Spleen (tissue), 7 donors: ENCODE data around the gene SLC4A2.

Source experiments
- CTCF ChIP-seq, 11 experiments: fragments of 200-600 bp in 7 of 11; fragments of 450-650 bp in 4 of 11; sonication (generic) in 4 of 11; IDR thresholded peaks in 8 of 11; conservative IDR thresholded peaks in 3 of 11; 1 replicate in 7 of 11; 2 replicates in 4 of 11; pipeline versions ENCODE4 v1.4.0 to v1.8.0; 2016 to 2021; ENCODE audit warnings: antibody characterized with exemption in 11 of 11, inconsistent platforms in 4 of 11, mild to moderate bottlenecking in 1 of 11
- POLR2A ChIP-seq, 3 donors: fragments of 450-650 bp; IDR thresholded peaks; one replicate each; pipeline ENCODE4 v1.5.1; 2017; ENCODE audit warnings: antibody characterized with exemption in 3 of 3, mild to moderate bottlenecking in 1 of 3
- POLR2AphosphoS5 ChIP-seq, 3 donors: sonication (generic); formaldehyde crosslinking; IDR thresholded peaks; one replicate each; pipeline ENCODE4 v1.5.1; 2017; ENCODE audit warnings: antibody characterized with exemption in 3 of 3
- donor health status: DM: no; HTN: no; CAD: no; lungs with moderate emphysema.
- donor health status: DM: no; HTN: no; CAD: no.
- donor health status: DM: no; HTN: no; CAD: no.

- TF ChIP-seq POLR2A (IDR thresholded peaks at IDR 0.05): no peak
- TF ChIP-seq CTCF (IDR thresholded peaks at IDR 0.05 in 8 of 11, conservative IDR thresholded peaks at IDR 0.05 in 3 of 11): no peak
- no peak for TF ChIP-seq POLR2AphosphoS5 (IDR thresholded peaks at IDR 0.05)
These were observed 515 bp upstream of the SLC4A2 start for GRCh38 chr7:151058781-151059366.
